Measurements from ENCODE around the gene C17orf107.

Gene C17orf107

DNA sequence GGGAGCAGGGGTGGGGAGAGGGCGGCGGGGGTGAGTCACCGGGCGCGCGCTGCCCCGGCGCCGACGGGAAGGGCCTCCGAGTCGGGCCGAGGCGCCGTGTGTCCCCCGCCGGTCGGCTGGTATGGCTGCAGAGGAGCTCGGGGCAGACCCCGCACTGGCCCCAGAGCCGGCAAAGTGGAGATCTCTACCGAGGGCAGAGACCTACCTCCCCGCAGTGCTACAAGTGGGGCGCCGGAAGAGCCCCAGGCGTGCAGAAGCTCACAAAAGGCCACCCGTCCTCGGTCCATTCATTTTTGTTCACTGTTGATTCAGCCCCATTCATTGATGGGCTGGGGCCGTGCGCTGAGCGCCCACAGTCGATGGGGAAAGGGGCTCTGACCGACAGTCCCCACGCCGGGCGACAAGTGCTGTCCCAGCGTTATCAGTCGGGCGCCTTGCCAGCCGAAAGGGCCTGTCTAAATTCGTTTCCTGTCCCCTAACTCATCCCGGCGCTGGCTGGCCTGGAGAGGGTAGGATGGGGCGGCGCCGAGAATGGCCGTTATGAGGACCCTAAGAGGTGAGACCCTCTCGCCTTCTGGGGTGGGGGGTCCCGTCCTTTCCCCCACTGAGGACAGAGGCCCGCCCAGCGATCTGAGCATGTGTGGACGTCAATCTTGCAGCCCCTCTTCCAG is 50.9 kb downstream of the C17orf107 start:
- no peak for DNase-seq

DNA sequence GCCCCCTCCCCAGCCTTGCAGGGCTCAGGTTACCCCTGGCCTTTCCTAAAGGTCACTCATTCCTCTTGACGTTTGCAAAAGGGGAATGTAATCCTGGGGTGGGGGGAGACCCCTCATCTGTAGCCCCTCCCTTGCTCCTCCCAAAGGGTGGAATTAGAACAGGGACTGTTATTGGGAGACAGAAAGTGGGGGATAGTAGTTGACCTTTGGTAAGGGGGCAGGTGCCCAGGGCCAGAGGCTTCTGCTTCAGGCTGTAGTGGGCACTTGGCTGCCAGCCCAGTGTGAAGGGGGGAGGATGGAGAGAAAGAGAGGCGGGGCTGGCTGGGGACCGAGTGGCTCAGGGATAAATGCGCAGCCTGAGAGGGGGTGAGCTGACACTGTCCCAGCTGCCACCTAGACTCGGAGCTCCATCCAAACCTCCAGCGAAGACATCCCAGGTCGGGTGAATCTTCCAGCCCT is 51.4 kb downstream of the C17orf107 start, which contains the start of gene ENO3:
TSS of gene ENO3 (plus strand) at position 374 of the 459 bp plus-strand sequence. CDS start 711 bp downstream, outside the sequence.
- DNase-seq: no peak

DNA sequence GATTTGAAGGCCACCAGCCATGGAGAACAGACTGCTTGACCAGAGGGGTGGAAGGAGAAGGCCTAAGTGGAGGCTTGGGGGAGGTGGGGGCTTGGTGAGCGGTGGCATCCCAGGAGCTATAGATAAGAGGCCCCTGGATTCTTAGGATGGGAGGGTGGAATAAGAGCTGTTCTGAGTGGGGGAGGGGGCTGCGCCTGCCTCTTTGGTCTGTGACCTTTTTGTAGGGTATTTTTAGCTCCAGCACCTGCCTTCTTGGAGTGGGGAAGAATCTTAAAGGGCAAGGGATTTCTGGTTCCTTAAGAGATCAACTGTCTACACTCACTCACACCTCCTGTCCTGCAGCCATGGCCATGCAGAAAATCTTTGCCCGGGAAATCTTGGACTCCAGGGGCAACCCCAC is 52.1 kb downstream of the C17orf107 start:
- DNase-seq: no peak

All from CD4-positive, alpha-beta T cell treated with Interleukin-21 for 1 hour (primary cell).